Transverse colon (tissue), 4 donors: ENCODE data around the gene P2RX5. TPM values are rescaled to one million over a fixed set of nuclear protein-coding genes. Genes with fewer than 3 reads are reported as not detected.

Source experiments
- DNase-seq: peaks from one replicate; pipeline ENCODE4 v3.0.0-alpha.2; 2019
- H3K27ac ChIP-seq, 4 donors: fragments of 200-600 bp; sonication (generic); 2 replicates each; pipeline ENCODE4 v1.5.1; 2016 to 2018; ENCODE audit warnings: inconsistent platforms in 4 of 4
- H3K27me3 ChIP-seq: fragments of 200-600 bp; sonication (generic); 2 replicates; pipeline ENCODE4 v1.5.1; 2017; ENCODE audit warnings: inconsistent platforms
- H3K36me3 ChIP-seq, 4 donors: fragments of 200-600 bp; sonication (generic); 2 replicates each; pipeline ENCODE4 v1.5.1; 2017 to 2019; ENCODE audit warnings: inconsistent platforms in 4 of 4
- H3K4me1 ChIP-seq, 4 donors: fragments of 200-600 bp; sonication (generic); 2 replicates each; pipeline ENCODE4 v1.5.1; 2017 to 2020; ENCODE audit warnings: inconsistent platforms in 4 of 4
- H3K4me3 ChIP-seq, 4 donors: fragments of 200-600 bp; sonication (generic); 1 replicate in 1 of 4; 2 replicates in 3 of 4; pipeline versions ENCODE4 v1.5.1 to v1.6.1; 2017 to 2019; ENCODE audit warnings: inconsistent platforms in 4 of 4
- H3K9me3 ChIP-seq, 2 donors: fragments of 200-600 bp; sonication (generic); 2 replicates each; pipeline ENCODE4 v1.5.1; 2017 to 2019; ENCODE audit warnings: inconsistent platforms in 2 of 2
- EP300 ChIP-seq: sonication (generic); formaldehyde crosslinking; IDR thresholded peaks from one replicate; pipeline ENCODE4 v1.6.1; 2017; ENCODE audit warnings: antibody characterized with exemption, low read depth
- POLR2A ChIP-seq: fragments of 450-650 bp; IDR thresholded peaks from one replicate; pipeline ENCODE4 v1.6.1; 2016; ENCODE audit warnings: antibody characterized with exemption, mild to moderate bottlenecking, moderate library complexity
- POLR2AphosphoS5 ChIP-seq, 3 donors: sonication (generic); formaldehyde crosslinking; IDR thresholded peaks; one replicate each; pipeline ENCODE4 v1.6.1; 2016; ENCODE audit warnings: antibody characterized with exemption in 3 of 3
- WGBS, 2 donors: methylation state at CpG; one replicate each; pipeline ENCODE4 v1.1.5; 2018; ENCODE audit warnings: low coverage in 1 of 2; 5-methylcytosine and 5-hydroxymethylcytosine counted together
- in situ Hi-C, 4 donors: fragments of 200-750 bp; cut with MboI; loops; one replicate each; pipeline versions ENCODE4 v1.15.0 to v1.15.1; 2017; ENCODE audit warnings: low sequenced_read_pairs in 3 of 4, low pct_ligation_motif_present in 1 of 4, low pct_unique_long_range_greater_than_20kb in 1 of 4
- intact Hi-C: fragments of 100-400 bp; cut with DNase I; formaldehyde crosslinking; loops from one replicate; pipeline ENCODE4 v1.15.1; 2023; ENCODE audit warnings: low total_unique reads
- total RNA-seq, 4 donors: library from RNA; depleted of rRNA; stranded (reverse); fragments of >200 nt; gene quantifications; one replicate each; pipeline ENCODE4 v1.1.0, GENCODE V29; 2016
- TF ChIP-seq, protein P1 (sequence below), 5 experiments: fragments of 200-600 bp in 3 of 5; fragments of 450-650 bp in 2 of 5; sonication (generic) in 3 of 5; IDR thresholded peaks; 1 replicate in 2 of 5; 2 replicates in 3 of 5; pipeline ENCODE4 v1.5.1; 2016 to 2017; ENCODE audit warnings: antibody characterized with exemption in 5 of 5, inconsistent platforms in 3 of 5, mild to moderate bottlenecking in 2 of 5, moderate library complexity in 1 of 5

The P2RX5 gene
- total RNA-seq, 4 donors from 2014 or later = 0.68 to 11.4 (median 2.1) TPM

DNA sequence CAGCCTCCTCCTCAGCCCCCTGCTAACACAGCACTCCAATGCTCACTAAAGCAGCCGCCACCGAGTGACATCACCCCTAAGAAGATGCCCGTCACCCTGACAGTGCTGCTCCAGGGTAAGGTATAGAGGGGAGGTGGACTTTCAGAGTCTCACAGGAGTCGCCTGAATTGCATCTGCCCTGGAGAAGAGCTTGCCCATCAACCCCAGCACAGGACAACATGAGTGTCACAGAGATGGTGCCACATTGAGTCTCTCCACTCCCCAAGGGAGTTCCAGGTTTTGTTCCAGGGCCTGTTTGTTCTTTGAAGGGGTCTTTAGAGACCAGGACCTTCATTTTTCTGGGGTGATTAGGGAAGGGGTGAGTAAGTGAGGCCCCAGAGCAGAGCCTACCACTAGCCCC lies 2.2 kb upstream of the P2RX5 start:
- 97% methylated on average over 4 of the region's 4 CpGs; no CpG with 5 or more reads in 1 of the 2 donors for WGBS, 2 donors
- no peak overlapping the region for H3K4me3 ChIP-seq
- in situ Hi-C loops = no loop called here
- H3K27me3 ChIP-seq = peaks cover 53% of the 10 kb centered on the region
- intact Hi-C loops = no loop called here
- no peaks in the 10 kb centered on the region for H3K36me3 ChIP-seq
- TF ChIP-seq, protein P1, sequence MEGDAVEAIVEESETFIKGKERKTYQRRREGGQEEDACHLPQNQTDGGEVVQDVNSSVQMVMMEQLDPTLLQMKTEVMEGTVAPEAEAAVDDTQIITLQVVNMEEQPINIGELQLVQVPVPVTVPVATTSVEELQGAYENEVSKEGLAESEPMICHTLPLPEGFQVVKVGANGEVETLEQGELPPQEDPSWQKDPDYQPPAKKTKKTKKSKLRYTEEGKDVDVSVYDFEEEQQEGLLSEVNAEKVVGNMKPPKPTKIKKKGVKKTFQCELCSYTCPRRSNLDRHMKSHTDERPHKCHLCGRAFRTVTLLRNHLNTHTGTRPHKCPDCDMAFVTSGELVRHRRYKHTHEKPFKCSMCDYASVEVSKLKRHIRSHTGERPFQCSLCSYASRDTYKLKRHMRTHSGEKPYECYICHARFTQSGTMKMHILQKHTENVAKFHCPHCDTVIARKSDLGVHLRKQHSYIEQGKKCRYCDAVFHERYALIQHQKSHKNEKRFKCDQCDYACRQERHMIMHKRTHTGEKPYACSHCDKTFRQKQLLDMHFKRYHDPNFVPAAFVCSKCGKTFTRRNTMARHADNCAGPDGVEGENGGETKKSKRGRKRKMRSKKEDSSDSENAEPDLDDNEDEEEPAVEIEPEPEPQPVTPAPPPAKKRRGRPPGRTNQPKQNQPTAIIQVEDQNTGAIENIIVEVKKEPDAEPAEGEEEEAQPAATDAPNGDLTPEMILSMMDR (IDR thresholded peaks at IDR 0.05) = no peak
- TF ChIP-seq EP300 (no peak), POLR2A (no peak), POLR2AphosphoS5 (IDR thresholded peaks at IDR 0.05) (no peak)
- peaks cover 4 to 17% (median 14%) of the 10 kb centered on the region in 4 donors for H3K4me1 ChIP-seq
- no peak overlapping the region for H3K27ac ChIP-seq
- DNase-seq = no peak
- peaks cover 0 to 6% of the 10 kb centered on the region in 2 donors for H3K9me3 ChIP-seq

DNA sequence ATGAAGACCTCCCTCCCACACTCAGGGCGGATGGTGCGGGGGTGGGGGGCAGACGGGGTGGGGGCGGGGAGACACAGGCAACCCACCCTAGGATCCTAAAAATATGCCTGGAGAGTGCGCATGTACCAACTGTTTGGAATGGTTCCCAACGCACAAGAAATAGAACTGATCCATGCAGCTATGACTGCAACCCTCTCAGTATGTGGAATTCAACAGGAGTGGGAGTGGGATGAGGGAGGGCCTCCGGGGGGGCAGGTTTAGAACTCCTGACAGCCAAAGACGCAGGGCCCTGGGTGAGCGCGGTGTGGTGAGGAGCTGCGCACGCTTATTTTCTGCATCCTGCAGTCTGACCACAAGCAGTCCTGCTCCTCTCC lies 1.1 kb upstream of the P2RX5 start:
- DNase-seq = no peak
- no peak overlapping the region for H3K4me3 ChIP-seq
- intact Hi-C loops = no loop called here
- in situ Hi-C loops = no loop called here
- TF ChIP-seq EP300 = no peak
- no peak for TF ChIP-seq POLR2A
- TF ChIP-seq POLR2AphosphoS5 (IDR thresholded peaks at IDR 0.05) = no peak
- TF ChIP-seq, protein P1 (IDR thresholded peaks at IDR 0.05) = no peak
- H3K27me3 ChIP-seq = peaks cover 64% of the 10 kb centered on the region
- H3K9me3 ChIP-seq = peaks cover 0 to 6% of the 10 kb centered on the region in 2 donors
- H3K4me1 ChIP-seq = peaks cover 4 to 17% (median 14%) of the 10 kb centered on the region in 4 donors
- no peak overlapping the region for H3K27ac ChIP-seq
- H3K36me3 ChIP-seq = no peaks in the 10 kb centered on the region
- WGBS, 2 donors = 64% methylated on average over 12 of the region's 12 CpGs; no CpG with 5 or more reads in 1 of the 2 donors

DNA sequence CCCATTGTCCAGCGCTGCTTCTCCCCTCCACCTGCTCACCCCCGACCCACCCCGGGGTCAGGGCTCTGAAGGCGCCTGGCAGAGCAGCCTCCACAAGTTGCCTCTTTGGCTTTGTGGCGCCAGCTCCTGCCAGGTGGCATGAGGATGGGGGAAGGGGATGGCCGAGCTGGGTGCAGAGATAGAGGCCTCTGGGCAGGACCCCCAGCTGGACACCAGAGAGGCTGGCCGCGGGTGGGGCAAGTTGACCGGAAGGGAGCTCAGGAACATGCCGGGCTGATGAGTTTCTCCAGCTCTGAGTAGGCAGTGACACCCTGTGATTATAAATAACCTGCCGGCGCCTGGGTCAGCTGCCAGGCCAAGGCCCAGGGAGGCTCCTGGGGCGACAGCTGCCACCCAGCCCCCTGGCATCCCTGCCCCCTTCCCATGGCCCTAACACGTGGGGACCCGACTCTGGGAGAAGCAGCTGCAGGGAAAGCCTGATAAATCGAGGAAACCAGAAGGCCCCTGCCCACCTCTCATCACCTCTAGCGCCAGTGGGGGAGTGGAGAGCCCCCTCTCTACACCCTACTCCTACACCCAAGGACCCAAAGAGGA lies 729 bp downstream of the P2RX5 start:
- Histone ChIP-seq H3K4me3 (peak overlapping the region in 3 of 4 donors; percentile 27 to 56 (median 46)), H3K4me1 (peaks cover 4 to 17% (median 14%) of the 10 kb centered on the region in 4 donors), H3K27ac (peak overlapping the region in 3 of 4 donors; percentile 8 to 38 (median 33)), H3K9me3 (peaks cover 0 to 6% of the 10 kb centered on the region in 2 donors), H3K36me3 (no peaks in the 10 kb centered on the region), H3K27me3 (peaks cover 72% of the 10 kb centered on the region)
- WGBS, 2 donors = 5% methylated on average over 8 of the region's 17 CpGs; no CpG with 5 or more reads in 1 of the 2 donors
- in situ Hi-C loops (no loop called here), intact Hi-C loops (no loop called here)
- DNase-seq = peak; percentile 25
- no peak for TF ChIP-seq EP300
- TF ChIP-seq, protein P1 (IDR thresholded peaks at IDR 0.05) = no peak
- TF ChIP-seq POLR2A = no peak
- no peak for TF ChIP-seq POLR2AphosphoS5 (IDR thresholded peaks at IDR 0.05)

DNA sequence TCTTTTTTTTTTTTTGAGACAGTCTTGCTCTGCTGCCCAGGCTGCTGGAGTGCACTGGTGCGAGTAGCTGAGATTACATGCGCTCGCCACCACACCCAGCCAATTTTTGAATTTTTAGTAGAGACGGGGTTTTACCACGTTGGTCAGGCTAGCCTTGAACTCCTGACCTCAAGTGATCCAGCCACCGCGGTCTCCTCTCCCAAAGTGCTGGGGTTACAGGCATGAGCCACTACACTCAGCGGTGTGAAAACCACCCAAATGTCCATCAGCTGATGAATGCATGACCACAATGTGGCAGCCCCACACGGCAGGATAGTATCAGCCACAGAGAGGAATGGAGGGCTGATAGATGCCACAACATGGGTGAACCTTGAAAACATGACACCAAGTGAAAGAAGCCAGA lies 2.1 kb downstream of the P2RX5 start:
- in situ Hi-C loops = no loop called here
- peaks cover 72% of the 10 kb centered on the region for H3K27me3 ChIP-seq
- WGBS, 2 donors = 58 to 60% methylated on average over 1 to 9 of the region's 9 CpGs
- H3K4me1 ChIP-seq = peaks cover 4 to 17% (median 14%) of the 10 kb centered on the region in 4 donors
- no peaks in the 10 kb centered on the region for H3K36me3 ChIP-seq
- peaks cover 0 to 6% of the 10 kb centered on the region in 2 donors for H3K9me3 ChIP-seq
- TF ChIP-seq EP300 = no peak
- no peak for TF ChIP-seq POLR2AphosphoS5 (IDR thresholded peaks at IDR 0.05)
- no peak for TF ChIP-seq POLR2A
- H3K27ac ChIP-seq = no peak overlapping the region
- intact Hi-C loops = no loop called here
- peak; percentile 27 for DNase-seq
- no peak overlapping the region for H3K4me3 ChIP-seq
